Pancreas (tissue), 10 donors: ENCODE measurements around the gene WT1. TPM values are rescaled to one million over a fixed set of nuclear protein-coding genes. Genes with fewer than 3 reads are reported as not detected.
"Not testable (repeated sequence)": the region's sequence is repeated elsewhere in the genome, so short reads cannot be mapped to it uniquely, and the experiment has no call there.

Experiments
- ATAC-seq, 4 donors: fragments of 200-7000 bp; cut with Tn5 transposase; one replicate each; pipeline versions ENCODE4 v1.8.0 to v1.9.1; 2020; ENCODE audit warnings: mild to moderate bottlenecking in 4 of 4, moderate library complexity in 4 of 4
- DNase-seq, 6 donors: peaks; one replicate each; pipeline ENCODE4 v3.0.0-alpha.2; 2020
- FAIRE-seq: peaks from 2 replicates; lab custom pipeline; 2012; peaks lifted over from hg19 to GRCh38; lab: Jason Lieb, UNC
- H3K27ac ChIP-seq, 4 donors: fragments of 200-600 bp; sonication (generic); 1 replicate in 3 of 4; 2 replicates in 1 of 4; pipeline versions ENCODE4 v1.5.0 to v1.8.0; 2020
- H3K27me3 ChIP-seq, 4 donors: fragments of 200-600 bp; one replicate each; pipeline ENCODE4 v1.8.0; 2021
- H3K36me3 ChIP-seq, 3 donors: fragments of 200-600 bp; sonication (generic) in 1 of 3; one replicate each; pipeline versions ENCODE4 v1.5.0 to v1.8.0; 2020 to 2021
- H3K4me1 ChIP-seq, 3 donors: fragments of 200-600 bp; one replicate each; pipeline ENCODE4 v1.8.0; 2021
- H3K4me3 ChIP-seq, 4 donors: fragments of 200-600 bp; sonication (generic) in 2 of 4; one replicate each; pipeline versions ENCODE4 v1.5.0 to v1.8.0; 2020 to 2021
- H3K9me3 ChIP-seq, 4 donors: fragments of 200-600 bp; one replicate each; pipeline ENCODE4 v1.8.0; 2021
- WGBS, 2 donors: extraction: QIAGEN DNeasy Blood & Tissue Kit; methylation state at CpG; one replicate each; pipeline ENCODE4 v1.1.7; 2013; 5-methylcytosine and 5-hydroxymethylcytosine counted together
- intact Hi-C, 3 donors: fragments of 100-400 bp; cut with DNase I; formaldehyde crosslinking; loops; one replicate each; pipeline versions ENCODE4 v1.11.1 to v1.14.2; 2022
- polyA plus RNA-seq, 2 donors: library from polyadenylated mRNA; stranded (reverse); fragments of 200-250 nt; gene quantifications; one replicate each; pipeline ENCODE4 v1.2.3, GENCODE V29; 2013
- total RNA-seq, 6 donors: library from RNA; stranded (reverse); fragmentation: NEBNext Ultra II Directional in 4 of 6; extraction: Animal tissue kit (Norgen Biotek cat#: 25700) in 4 of 6; gene quantifications; one replicate each; pipeline versions ENCODE4 v1.2.1 to v1.2.4, GENCODE V29; 2021 to 2023
- TF ChIP-seq, protein P1 (sequence below), 4 donors: fragments of 200-600 bp; sonication (generic) in 3 of 4; IDR thresholded peaks; one replicate each; pipeline versions ENCODE4 v1.5.0 to v1.8.0; 2021; ENCODE audit warnings: antibody characterized with exemption in 4 of 4
- donor health status: healthy with polysubstance abuse.
- donor health status: DM: no; HTN: no; CAD: no; lungs with moderate emphysema.
- donor health status: DM: no; HTN: no; CAD: no.
- donor health status: control.
- donor health status: control.
- donor health status: Bipolar disorder and iron deficiency.
- donor health status: DM: yes; HTN: yes; CAD: no.
- donor health status: DM: no; HTN: no; CAD: no.
- donor health status: DM: no; HTN: no; CAD: no.
- donor health status: DM: yes; HTN: yes; CAD: no.

The WT1 gene
- total RNA-seq (1 to 10 TPM in 1 of 6 donors, under 1 TPM in 4, not detected in 1; 0.08 to 1.9 (median 0.57) TPM), polyA plus RNA-seq (under 1 TPM; 0.09 to 0.53 TPM)

- 1 to 3% methylated on average over 21 to 25 of the region's 25 CpGs for WGBS, 2 donors
- no peak for DNase-seq
- Histone ChIP-seq H3K9me3 (no peaks in the 10 kb centered on the region), H3K4me3 (peak within 1 kb of the TSS in 2 of 4 donors; percentile 12 to 34), H3K4me1 (no peaks in the 10 kb centered on the region), H3K27me3 (peaks cover 0 to 53% (median 7%) of the 10 kb centered on the region in 4 donors), H3K36me3 (no peaks in the 10 kb centered on the region), H3K27ac (no peak within 1 kb of the TSS)
- ATAC-seq, result peak in 3 of 4 donors; percentile 40 to 51 (median 40)
- TF ChIP-seq, protein P1, sequence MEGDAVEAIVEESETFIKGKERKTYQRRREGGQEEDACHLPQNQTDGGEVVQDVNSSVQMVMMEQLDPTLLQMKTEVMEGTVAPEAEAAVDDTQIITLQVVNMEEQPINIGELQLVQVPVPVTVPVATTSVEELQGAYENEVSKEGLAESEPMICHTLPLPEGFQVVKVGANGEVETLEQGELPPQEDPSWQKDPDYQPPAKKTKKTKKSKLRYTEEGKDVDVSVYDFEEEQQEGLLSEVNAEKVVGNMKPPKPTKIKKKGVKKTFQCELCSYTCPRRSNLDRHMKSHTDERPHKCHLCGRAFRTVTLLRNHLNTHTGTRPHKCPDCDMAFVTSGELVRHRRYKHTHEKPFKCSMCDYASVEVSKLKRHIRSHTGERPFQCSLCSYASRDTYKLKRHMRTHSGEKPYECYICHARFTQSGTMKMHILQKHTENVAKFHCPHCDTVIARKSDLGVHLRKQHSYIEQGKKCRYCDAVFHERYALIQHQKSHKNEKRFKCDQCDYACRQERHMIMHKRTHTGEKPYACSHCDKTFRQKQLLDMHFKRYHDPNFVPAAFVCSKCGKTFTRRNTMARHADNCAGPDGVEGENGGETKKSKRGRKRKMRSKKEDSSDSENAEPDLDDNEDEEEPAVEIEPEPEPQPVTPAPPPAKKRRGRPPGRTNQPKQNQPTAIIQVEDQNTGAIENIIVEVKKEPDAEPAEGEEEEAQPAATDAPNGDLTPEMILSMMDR (IDR thresholded peaks at IDR 0.05), result no peak
- intact Hi-C loops, result loop anchor here in 1 of 3 donors (10.0 kb wide), 1 partner anchor 61 kb away; no protein-coding TSS in a partner anchor
- FAIRE-seq, result no peak
Observed at GRCh38 chr11:32435511-32435941, at the start of gene WT1. Gene WT1, minus strand, starts transcription at chr11:32435539.

DNA sequence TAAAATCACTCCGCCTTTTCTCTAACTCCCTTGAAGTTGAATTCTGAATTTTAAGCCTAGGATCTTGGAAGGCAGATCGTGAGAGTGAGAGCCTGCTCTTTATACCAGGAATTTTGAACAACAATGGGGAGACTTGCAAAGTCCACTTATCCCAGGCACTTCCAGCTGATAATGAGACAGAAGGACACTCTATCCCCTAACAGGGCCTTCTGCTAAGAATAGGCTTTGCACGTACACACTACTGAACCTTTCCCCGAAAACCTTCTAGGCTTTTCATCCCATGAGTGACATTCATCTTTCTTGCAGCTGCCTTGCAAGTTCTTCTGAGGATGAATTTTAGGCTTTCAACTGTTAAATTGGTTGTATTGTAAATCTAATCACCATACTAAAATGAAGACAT, 44.0 kb upstream of the WT1 start:
- TF ChIP-seq, protein P1 (IDR thresholded peaks at IDR 0.05), result no peak
- no peaks in the 10 kb centered on the region for H3K36me3 ChIP-seq
- ATAC-seq, result no peak
- no peaks in the 10 kb centered on the region for H3K27me3 ChIP-seq
- H3K27ac ChIP-seq, result no peak overlapping the region
- WGBS, 2 donors, result 77 to 85% methylated on average over 4 of the region's 4 CpGs
- intact Hi-C loops, result loop anchor here in 1 of 3 donors (10.0 kb wide), 1 partner anchor 64 kb away; no protein-coding TSS in a partner anchor
- no peaks in the 10 kb centered on the region for H3K9me3 ChIP-seq
- H3K4me3 ChIP-seq, result no peak overlapping the region
- no peaks in the 10 kb centered on the region for H3K4me1 ChIP-seq
- FAIRE-seq, result no peak
- DNase-seq, result no peak

GRCh38 chr11:32478277-32478731, 43.0 kb upstream of the WT1 start:
- DNase-seq, result no peak

DNA sequence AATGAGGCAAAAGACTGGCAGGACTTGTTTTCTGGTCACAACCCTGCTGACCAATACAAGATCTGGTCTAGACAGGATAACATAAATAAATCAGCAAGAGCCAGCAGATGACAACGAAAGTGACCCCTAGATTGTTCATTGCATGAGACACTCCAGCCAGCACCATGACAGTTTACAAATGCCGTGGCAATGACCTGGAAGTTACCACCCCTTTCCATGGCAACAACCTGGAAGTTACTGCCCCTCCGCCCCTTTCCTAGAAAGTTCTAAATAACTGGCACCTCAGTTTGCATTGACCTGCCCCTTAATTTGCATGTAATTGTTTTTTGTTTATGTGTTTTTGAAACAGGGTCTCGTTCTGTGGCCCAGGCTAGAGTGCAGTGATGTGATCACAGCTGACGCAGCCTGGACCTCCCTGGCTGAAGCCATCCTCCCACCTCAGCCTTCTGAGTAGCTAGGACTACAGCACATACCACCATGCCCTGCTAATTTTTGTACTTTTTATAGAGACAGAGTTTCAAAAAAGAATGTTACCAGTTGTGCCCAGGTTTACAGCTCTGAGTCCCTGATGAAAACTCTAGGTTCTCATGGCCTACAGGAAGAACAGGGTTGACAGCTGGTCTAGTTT, 38.1 kb upstream of the WT1 start:
- intact Hi-C loops, result loop anchor here in 1 of 3 donors (10.0 kb wide), 1 partner anchor 59 kb away; no protein-coding TSS in a partner anchor
- FAIRE-seq (no peak), DNase-seq (no peak), ATAC-seq (no peak)
- TF ChIP-seq, protein P1 (IDR thresholded peaks at IDR 0.05), result no peak
- no peaks in the 10 kb centered on the region for H3K9me3 ChIP-seq
- no peak overlapping the region for H3K27ac ChIP-seq
- WGBS, 2 donors, result 69 to 79% methylated on average over 5 of the region's 5 CpGs
- H3K4me3 ChIP-seq, result no peak overlapping the region
- no peaks in the 10 kb centered on the region for H3K4me1 ChIP-seq
- no peaks in the 10 kb centered on the region for H3K36me3 ChIP-seq
- no peaks in the 10 kb centered on the region for H3K27me3 ChIP-seq

More at GRCh38 chr11:32478277-32478731, 43.0 kb upstream of the WT1 start:
- no peaks in the 10 kb centered on the region for H3K27me3 ChIP-seq
- TF ChIP-seq, protein P1 (IDR thresholded peaks at IDR 0.05), result no peak
- intact Hi-C loops, result loop anchor here in 1 of 3 donors (10.0 kb wide), 1 partner anchor 64 kb away; no protein-coding TSS in a partner anchor
- no peaks in the 10 kb centered on the region for H3K9me3 ChIP-seq
- no peak overlapping the region for H3K27ac ChIP-seq
- WGBS, 2 donors, result 9 to 16% methylated on average over 7 of the region's 7 CpGs
- no peak overlapping the region for H3K4me3 ChIP-seq
- ATAC-seq, result no peak
- no peaks in the 10 kb centered on the region for H3K36me3 ChIP-seq
- no peaks in the 10 kb centered on the region for H3K4me1 ChIP-seq
- no peak for FAIRE-seq

GRCh38 chr11:32472226-32472625, 36.9 kb upstream of the WT1 start:
- Histone ChIP-seq H3K4me1 (no peaks in the 10 kb centered on the region), H3K9me3 (no peaks in the 10 kb centered on the region), H3K4me3 (no peak overlapping the region), H3K36me3 (no peaks in the 10 kb centered on the region), H3K27ac (no peak overlapping the region), H3K27me3 (no peaks in the 10 kb centered on the region)
- ATAC-seq (no peak), FAIRE-seq (no peak), DNase-seq (no peak)
- TF ChIP-seq, protein P1 (IDR thresholded peaks at IDR 0.05), result no peak
- intact Hi-C loops, result loop anchor here in 1 of 3 donors (10.0 kb wide), 1 partner anchor 57 kb away; no protein-coding TSS in a partner anchor
- 55 to 62% methylated on average over 4 of the region's 4 CpGs for WGBS, 2 donors

- H3K9me3 ChIP-seq, H3K4me1 ChIP-seq, H3K27me3 ChIP-seq, H3K27ac ChIP-seq, DNase-seq, H3K36me3 ChIP-seq, FAIRE-seq, H3K4me3 ChIP-seq, ATAC-seq: not testable (repeated sequence)
- intact Hi-C loops, result loop anchor here in 1 of 3 donors (10.0 kb wide), 1 partner anchor 57 kb away; no protein-coding TSS in a partner anchor
- 83 to 87% methylated on average over 4 of the region's 4 CpGs for WGBS, 2 donors
Observed at GRCh38 chr11:32471544-32471943, 36.2 kb upstream of the WT1 start.
